GM12865 (cell line): Measurements from ENCODE around the gene HOXC11.

Experiments used
- DNase-seq: peaks from one replicate; pipeline ENCODE4 v3.0.0; 2010; ENCODE audit warnings: low read depth
- H3K4me3 ChIP-seq: 2 replicates; pipeline ENCODE4 v1.5.1; 2011; ENCODE audit warnings: mild to moderate bottlenecking, low read depth, low read length, control low read depth
- TF ChIP-seq, protein P1 (sequence below): IDR thresholded peaks from 2 replicates; pipeline ENCODE4 v1.5.1; 2011; ENCODE audit warnings: low read length, control low read depth, low read depth, inconsistent platforms; ENCODE audit not compliant: insufficient read depth; ENCODE audit errors: missing control alignments

HOXC11 gene

DNA sequence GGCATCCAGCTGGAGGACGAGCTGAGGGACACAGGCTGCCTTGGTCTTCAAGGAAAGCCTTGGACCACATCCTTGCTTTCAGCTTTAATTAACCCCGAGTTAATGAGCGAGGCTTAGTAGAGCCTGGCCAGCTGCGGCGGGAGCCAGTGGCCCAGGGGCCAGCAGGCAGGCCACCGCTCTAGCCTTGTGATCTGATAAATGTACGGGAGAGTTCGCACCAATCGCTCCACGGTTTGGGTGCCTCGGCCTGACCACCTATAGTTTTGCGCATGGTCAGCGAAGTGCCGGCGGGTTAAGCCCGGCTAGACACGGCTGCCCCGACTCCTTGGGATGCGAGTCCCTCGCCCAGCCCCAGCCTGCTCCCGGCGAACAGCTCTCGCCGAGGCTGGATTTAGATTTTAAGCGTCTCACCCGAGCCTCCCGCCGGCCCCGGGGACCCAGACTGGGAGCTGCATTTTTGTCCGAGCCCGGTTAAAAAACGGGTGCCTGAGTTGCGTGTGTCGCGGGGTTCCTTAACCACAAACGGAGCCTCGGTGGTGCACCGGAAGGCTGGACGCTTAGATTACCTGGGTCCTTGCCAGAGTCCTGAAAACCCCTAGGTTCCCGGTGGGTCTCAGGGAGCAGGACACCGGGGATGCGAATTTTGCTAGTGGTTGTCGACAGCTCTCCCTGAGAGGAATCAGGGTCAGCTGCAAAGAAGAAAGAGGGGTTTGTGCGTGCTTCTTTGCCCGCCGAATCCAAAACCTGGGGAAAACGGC lies 21.2 kb upstream of the HOXC11 start:
- TF ChIP-seq, protein P1, sequence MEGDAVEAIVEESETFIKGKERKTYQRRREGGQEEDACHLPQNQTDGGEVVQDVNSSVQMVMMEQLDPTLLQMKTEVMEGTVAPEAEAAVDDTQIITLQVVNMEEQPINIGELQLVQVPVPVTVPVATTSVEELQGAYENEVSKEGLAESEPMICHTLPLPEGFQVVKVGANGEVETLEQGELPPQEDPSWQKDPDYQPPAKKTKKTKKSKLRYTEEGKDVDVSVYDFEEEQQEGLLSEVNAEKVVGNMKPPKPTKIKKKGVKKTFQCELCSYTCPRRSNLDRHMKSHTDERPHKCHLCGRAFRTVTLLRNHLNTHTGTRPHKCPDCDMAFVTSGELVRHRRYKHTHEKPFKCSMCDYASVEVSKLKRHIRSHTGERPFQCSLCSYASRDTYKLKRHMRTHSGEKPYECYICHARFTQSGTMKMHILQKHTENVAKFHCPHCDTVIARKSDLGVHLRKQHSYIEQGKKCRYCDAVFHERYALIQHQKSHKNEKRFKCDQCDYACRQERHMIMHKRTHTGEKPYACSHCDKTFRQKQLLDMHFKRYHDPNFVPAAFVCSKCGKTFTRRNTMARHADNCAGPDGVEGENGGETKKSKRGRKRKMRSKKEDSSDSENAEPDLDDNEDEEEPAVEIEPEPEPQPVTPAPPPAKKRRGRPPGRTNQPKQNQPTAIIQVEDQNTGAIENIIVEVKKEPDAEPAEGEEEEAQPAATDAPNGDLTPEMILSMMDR: no peak
- DNase-seq: no peak
- H3K4me3 ChIP-seq: no peak overlapping the region

DNA sequence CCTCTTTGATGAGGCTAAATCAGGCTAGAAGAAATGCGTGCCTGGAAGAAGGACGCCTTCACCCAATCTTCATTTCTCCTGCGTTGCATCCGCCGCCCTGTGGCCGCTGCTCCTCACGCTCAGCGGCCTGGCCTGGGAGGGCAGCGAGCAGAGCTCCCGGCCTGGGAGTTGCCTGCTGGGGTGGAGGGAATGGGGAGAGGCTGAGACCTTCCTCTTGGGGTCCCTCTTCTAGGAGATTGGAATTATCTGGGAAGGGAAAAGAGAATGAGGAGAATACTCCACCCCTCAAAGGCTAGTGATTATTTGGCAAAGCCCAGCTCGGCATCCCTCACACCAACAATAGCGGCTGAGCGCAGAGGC lies 20.6 kb upstream of the HOXC11 start:
- H3K4me3 ChIP-seq: no peak overlapping the region
- TF ChIP-seq, protein P1: no peak
- no peak for DNase-seq

DNA sequence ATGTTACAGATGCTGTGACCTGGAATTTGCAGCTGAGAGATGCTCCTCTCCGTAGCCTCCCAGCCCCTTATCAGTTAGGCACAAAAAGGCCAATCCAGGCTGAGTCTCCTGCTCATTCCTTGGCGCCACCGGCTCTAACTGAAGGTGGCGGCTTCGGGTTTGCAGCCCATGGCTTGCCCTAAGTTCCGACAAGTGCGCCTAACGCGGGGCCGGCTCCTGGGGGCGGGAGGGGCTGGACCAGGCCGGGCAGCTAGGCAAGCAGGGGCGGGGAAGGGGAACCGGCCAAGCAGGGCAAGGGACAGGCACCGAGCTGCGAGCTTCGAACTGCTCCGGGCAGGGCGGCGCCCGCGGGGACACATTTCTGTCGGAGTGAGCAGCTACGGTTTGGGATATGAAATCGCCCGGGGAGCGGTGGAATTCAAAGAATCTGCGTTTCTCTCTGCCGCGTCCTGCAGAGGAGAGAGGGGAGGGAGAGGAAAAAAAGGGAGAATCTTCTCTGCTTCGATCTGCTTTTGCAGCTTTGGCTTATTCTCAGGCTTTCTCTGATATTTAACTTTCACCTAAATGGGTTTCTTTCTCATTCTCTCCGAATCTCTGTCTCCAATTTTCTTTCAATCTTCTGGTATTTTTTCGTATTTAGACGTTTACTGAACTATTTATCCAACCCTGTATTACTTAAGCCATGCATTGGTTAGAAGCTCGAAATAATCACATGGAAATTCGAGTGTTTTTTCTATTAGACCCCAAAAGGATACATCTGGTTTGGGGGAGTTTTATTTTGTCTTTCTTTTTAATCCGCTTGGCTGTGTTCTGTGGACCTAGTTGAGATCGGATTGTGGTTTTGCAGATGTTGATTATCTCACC lies 19.8 kb upstream of the HOXC11 start:
- no peak overlapping the region for H3K4me3 ChIP-seq
- TF ChIP-seq, protein P1: no peak
- no peak for DNase-seq

DNA sequence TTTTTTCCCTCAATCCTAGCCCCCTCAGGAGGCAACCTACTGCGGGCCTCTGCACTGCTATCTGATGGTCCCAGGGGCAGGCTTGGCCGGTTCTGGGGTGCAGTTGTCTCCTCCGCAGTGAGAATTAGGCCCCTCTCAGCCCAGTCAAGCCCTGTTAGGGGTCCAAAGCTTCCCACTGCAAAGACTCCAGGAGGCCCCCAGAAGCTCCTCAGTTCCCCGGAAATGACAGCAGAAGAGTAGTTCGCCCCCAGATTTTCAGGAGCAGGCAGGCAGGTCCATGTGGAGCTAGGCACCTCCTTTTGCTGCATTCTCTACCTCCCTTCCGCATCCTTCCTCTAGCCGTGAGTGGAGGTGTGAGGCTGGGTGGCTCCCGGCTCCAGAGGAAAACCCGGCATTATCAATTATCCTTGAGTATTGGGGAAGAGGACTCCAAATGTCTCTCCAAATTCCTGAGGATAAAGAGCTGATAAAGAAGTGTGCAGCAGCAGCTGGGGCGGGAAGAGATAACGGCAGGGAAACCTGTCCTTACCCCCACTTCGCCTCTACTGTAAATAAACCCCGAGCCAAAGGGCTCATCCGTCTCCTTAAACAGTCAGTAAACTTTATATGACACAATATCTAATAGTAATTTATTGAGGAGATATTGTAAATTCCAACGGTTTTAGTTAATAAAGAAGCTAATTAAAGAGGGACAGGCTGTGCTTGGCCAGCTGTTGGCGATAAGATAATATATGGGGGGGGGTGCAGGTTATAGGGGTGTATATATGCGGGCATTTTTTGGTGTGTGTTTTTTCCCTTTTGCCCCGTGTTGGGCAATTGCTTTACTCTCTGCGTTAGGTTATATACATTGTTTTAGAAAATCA lies 18.9 kb upstream of the HOXC11 start:
- TF ChIP-seq, protein P1: no peak
- no peak overlapping the region for H3K4me3 ChIP-seq

DNA sequence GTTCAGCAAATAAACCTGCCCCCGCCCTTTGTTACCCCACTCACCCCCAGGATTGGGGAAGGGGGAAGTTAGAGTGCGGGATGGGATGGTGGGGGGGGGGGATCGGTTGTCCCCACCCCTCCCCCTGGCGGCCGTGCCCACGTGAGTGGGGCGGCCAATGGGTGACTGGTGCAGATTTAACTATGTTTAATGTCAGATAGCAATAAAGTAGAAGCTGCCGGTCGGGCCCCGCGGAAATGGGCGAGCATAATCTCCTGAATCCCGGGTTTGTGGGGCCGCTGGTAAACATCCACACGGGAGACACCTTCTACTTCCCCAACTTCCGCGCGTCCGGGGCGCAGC lies 18.3 kb upstream of the HOXC11 start, which contains the start of gene HOXC12:
TSS of gene HOXC12 (plus strand) at position 210 of the 342 bp plus-strand sequence. CDS start at position 237, 27 bp downstream.
- H3K4me3 ChIP-seq: no peak within 1 kb of the TSS
- no peak for DNase-seq
- TF ChIP-seq, protein P1: no peak

More for the DNA sequence above, 18.9 kb upstream of the HOXC11 start:
- no peak for DNase-seq

DNA sequence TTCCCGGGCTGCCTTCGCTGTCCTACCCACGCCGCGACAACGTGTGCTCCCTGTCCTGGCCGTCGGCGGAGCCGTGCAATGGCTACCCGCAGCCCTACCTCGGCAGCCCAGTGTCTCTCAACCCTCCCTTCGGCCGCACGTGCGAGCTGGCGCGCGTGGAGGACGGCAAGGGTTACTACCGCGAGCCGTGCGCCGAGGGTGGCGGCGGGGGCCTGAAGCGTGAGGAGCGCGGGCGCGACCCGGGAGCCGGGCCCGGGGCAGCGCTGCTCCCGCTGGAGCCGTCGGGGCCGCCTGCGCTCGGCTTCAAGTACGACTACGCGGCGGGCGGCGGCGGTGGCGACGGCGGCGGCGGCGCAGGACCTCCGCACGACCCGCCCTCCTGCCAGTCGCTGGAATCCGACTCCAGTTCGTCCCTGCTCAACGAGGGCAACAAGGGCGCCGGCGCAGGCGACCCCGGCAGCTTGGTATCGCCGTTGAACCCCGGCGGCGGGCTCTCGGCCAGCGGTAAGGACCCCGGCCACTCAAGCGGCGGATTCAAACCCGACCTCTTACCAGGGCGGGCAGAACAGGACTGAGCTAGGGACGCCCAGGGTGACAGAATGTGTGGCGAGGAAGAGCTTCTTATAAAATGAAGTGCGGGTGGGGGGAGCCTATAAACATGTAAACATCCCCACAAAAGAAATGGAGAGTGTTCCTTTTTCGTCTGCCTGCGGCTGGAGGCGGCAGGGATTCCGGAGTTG lies 17.7 kb upstream of the HOXC11 start:
- TF ChIP-seq, protein P1: no peak
- no peak overlapping the region for H3K4me3 ChIP-seq

More for the DNA sequence above, 17.7 kb upstream of the HOXC11 start:
- no peak for DNase-seq
